ENCODE results near the gene C1QTNF3.
"Not testable (repeated sequence)": the region's sequence is repeated elsewhere in the genome, so short reads cannot be mapped to it uniquely, and the experiment has no call there.

C1QTNF3 gene

GRCh38 chr5:34038390-34038789 is 4.6 kb downstream of the C1QTNF3 start:
- no peak overlapping the region for H3K4me3 ChIP-seq (ENCODE audit: low read length)
- no peak for DNase-seq (ENCODE audit: low read depth)
- no peak for TF ChIP-seq CTCF (conservative IDR thresholded peaks at IDR 0.05; ENCODE audit: low read depth, low read length)

- no peak for DNase-seq (ENCODE audit: low read depth)
- no peak for TF ChIP-seq CTCF (conservative IDR thresholded peaks at IDR 0.05; ENCODE audit: low read depth, low read length)
- H3K4me3 ChIP-seq (ENCODE audit: low read length): no peak overlapping the region
These were observed 5.3 kb downstream of the C1QTNF3 start for GRCh38 chr5:34037726-34038125.

- DNase-seq (ENCODE audit: low read depth): no peak
- no peak for TF ChIP-seq CTCF (conservative IDR thresholded peaks at IDR 0.05; ENCODE audit: low read depth, low read length)
- no peak overlapping the region for H3K4me3 ChIP-seq (ENCODE audit: low read length)
These were observed 7.3 kb downstream of the C1QTNF3 start for GRCh38 chr5:34035756-34036155.

GRCh38 chr5:34034534-34035327 is 8.3 kb downstream of the C1QTNF3 start:
- no peak for DNase-seq (ENCODE audit: low read depth)
- TF ChIP-seq CTCF (conservative IDR thresholded peaks at IDR 0.05; ENCODE audit: low read depth, low read length): no peak

GRCh38 chr5:34031966-34032365 is 11.0 kb downstream of the C1QTNF3 start:
- no peak overlapping the region for H3K4me3 ChIP-seq (ENCODE audit: low read length)
- no peak for DNase-seq (ENCODE audit: low read depth)
- TF ChIP-seq CTCF (conservative IDR thresholded peaks at IDR 0.05; ENCODE audit: low read depth, low read length): no peak

More at GRCh38 chr5:34034534-34035327, 8.3 kb downstream of the C1QTNF3 start:
- no peak overlapping the region for H3K4me3 ChIP-seq (ENCODE audit: low read length)

- no peak overlapping the region for H3K4me3 ChIP-seq (ENCODE audit: low read length)
- TF ChIP-seq CTCF (conservative IDR thresholded peaks at IDR 0.05; ENCODE audit: low read depth, low read length): no peak
- DNase-seq (ENCODE audit: low read depth): no peak
These were observed 11.9 kb downstream of the C1QTNF3 start for GRCh38 chr5:34031117-34031516.

- not testable (repeated sequence) for DNase-seq (ENCODE audit: low read depth); H3K4me3 ChIP-seq (ENCODE audit: low read length)
These were observed 12.4 kb downstream of the C1QTNF3 start for GRCh38 chr5:34030585-34030984.

Measured in retinal pigment epithelial cell (primary cell).